H4 (cell line): ENCODE results near the gene KLHDC4. TPM values are rescaled to one million over a fixed set of nuclear protein-coding genes. Genes with fewer than 3 reads are reported as not detected.
"Not testable (repeated sequence)": the region's sequence is repeated elsewhere in the genome, so short reads cannot be mapped to it uniquely, and the experiment has no call there.

ENCODE experiments used
- DNase-seq: peaks from one replicate; pipeline ENCODE4 v3.0.0-alpha.2; 2015; ENCODE audit warnings: low spot score
- total RNA-seq: library from RNA; depleted of rRNA; stranded (reverse); fragments of >200 nt; shearing (Covaris generic); gene quantifications from 2 replicates; pipeline ENCODE4 v1.2.3, GENCODE V29; 2014

The KLHDC4 gene
- total RNA-seq, 1 experiment from 2014 or later: 18.4 TPM

DNA sequence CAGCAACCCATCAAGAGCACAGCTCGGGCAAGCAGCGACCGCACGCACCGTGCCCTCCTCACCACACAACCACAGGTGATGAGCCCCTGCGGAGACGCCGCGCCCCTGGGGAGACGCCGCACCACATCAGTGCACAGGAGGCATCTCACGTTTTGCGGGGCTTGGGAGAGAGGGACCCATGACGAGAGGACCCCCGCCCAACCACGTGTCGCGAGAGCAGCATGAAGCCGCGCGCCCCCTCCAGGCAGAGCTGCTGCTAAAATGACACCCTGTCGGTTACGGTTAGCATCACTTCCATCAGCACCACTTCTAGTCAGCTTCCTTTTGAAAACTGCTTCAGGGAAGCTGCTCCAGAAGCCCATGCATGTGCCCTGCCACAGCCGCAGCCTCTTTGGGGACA lies 45.3 kb downstream of the KLHDC4 start:
- DNase-seq: no peak

DNA sequence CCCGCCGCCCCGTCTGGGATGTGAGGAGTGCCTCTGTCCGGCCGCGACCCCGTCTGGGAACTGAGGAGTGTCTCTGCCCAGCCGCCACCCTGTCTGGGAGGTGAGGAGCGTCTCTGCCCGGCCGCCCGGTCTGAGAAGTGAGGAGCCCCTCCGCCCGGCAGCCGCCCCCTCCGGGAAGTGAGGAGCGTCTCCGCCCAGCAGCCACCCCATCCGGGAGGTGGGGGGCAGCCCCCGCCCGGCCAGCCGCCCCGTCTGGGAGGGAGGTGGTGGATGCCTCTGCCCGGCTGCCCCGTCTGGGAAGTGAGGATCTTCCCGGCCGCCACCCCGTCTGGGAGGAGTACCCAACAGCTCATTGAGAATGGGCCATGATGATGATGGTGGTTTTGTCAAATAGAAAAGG lies 47.0 kb downstream of the KLHDC4 start:
- not testable (repeated sequence) for DNase-seq

GRCh38 chr16:87715658-87716057 lies 50.1 kb downstream of the KLHDC4 start:
- DNase-seq: no peak

GRCh38 chr16:87715231-87715630 lies 50.6 kb downstream of the KLHDC4 start:
- DNase-seq: no peak

GRCh38 chr16:87713451-87714229 lies 52.1 kb downstream of the KLHDC4 start:
- no peak for DNase-seq

- no peak for DNase-seq
Measured at GRCh38 chr16:87712184-87712762, 53.5 kb downstream of the KLHDC4 start.

GRCh38 chr16:87710887-87711286 lies 54.9 kb downstream of the KLHDC4 start:
- no peak for DNase-seq

GRCh38 chr16:87709677-87710076 lies 56.1 kb downstream of the KLHDC4 start:
- no peak for DNase-seq

DNA sequence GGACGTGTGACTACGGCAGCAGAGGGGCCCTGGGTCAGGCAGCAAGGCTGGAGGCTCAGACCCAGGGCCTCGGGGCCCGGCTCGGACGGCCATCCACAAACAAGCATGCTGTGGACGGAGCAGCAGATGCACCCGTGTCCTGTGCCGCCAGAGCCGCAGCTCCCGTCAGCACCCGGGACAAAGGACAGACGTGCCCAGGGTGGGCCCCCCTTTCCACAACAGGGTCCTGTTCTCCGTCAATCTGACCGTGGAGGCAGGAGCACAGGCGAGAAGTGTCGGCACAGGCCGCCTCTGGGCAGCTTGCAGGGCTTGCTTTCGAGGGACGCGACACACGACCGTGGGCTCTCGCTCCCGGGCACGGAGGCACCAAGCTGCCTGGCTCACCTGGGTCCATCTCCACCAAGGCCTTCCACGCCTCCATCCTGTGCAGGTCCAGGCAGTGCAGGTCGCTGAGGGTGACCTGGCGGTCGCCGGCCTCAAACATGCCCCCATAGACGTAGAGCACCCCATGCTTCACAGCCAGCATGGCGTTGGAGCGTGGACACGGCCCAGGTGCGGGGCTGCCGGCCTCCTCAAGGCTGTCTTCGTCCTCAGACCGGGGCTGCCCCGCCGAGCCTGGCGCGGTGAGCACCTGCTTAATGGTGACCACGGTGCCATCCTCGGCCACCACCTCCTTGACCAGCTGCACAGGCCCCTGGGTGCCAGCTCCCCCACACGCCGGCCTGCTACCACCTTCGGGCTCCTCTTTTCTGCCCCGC lies 56.7 kb downstream of the KLHDC4 start:
- DNase-seq: no peak

- DNase-seq: no peak
Measured at GRCh38 chr16:87707714-87708580, 57.8 kb downstream of the KLHDC4 start.

DNA sequence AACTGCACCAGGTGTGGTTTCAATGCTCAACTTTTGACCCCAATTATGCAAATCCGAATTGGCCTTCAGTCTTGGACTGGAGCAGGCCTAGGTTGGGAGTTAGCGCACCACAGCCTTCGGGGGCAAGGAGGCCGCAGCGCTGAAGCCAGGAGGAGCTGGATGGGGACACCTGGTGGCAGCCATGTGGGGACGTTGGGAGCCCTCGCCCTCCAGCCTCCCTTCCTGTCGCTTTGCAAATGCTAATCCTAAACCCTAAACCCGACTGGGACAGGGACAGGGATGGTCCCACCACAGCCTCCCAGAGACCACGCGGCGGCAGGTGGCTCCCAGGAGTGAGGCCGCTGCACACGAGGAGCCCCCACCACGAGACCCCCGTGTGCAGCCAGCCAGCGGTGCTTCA lies 58.7 kb downstream of the KLHDC4 start:
- DNase-seq: no peak

DNA sequence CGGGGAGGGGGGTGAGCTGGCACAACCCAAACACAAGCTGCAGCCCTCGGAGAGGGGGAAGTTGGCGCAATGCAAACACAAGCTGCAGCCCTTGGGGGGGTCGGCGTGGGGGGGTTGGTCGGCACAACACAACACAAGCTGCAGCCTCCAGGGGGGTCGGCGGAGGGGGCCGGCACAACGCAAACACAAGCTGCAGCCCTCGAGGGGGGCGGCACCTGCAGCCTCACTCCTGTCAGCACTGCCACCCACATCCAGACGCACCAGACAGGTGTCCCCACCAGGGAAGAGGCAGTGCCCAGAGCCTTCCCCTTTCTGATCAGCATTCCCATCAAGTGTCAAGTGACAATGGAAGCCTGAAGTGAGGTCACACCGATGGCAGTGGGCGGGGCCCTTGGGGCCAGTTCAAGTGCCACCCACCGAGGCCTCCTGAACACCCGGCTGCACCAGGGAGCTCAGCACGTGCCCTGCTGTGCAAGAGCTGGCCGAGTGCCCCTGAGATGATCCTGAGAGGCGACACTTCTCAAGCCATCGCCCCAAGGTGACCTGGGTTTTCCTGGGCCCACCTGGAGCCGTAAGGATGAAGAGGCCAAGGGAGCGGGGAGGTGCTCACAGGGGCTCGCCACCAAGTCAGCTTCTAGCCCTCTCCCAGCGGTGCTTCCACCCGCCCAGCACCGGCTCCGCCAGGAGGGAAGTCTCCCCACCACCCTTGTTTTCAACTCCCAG lies 59.3 kb downstream of the KLHDC4 start:
- no peak for DNase-seq

DNA sequence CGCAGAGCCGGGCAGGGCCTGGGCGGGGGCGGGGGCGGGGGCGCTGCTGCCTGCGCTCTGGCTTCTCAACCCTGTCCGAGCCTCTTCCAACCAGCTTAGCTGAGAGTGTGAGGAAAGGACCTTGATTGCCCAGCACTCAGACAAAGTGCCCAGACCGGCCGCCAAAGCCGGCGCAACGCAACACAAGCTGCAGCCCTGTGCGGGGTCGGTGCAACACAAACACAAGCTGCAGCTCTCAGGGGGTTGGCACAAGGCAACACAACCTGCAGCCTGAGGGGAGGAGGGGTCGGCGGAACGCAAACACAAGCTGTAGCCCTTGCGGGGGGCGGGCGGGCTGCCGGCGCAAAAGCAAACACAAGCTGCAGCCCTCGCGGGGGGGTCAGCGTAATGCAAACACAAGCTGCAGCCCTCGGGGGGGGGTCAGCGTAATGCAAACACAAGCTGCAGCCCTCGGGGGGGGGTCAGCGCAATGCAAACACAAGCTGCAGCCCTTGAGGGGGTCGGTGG lies 60.0 kb downstream of the KLHDC4 start:
- no peak for DNase-seq

DNA sequence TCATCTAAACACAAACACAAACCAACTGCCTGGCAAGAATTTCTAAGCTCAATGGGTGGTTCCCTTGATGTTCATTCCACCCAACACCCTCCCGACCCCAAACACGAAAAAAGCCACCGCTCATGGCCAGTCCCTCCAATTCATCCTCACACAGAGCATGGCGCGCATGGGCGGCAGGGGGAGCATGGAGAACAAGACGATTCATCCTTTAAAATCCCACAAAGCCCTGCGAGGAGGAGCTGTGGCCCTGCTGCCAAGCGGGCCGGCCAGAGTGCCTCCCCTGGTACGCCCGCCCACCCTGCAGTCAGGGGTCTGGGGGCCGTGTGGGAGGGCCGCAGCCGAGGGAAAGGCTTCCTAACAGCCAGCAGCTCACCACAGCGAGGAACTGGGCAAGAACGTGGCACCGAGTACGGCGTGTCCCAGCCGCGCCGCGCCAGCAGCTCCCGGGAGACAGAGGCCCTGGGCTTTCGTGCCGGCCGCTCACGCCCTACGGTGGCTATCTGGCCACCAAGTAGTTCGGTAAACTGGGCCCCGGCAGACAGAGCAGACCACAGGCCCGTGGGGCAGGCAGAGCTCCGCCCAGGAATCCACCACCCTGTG lies 60.9 kb downstream of the KLHDC4 start:
- no peak for DNase-seq

DNA sequence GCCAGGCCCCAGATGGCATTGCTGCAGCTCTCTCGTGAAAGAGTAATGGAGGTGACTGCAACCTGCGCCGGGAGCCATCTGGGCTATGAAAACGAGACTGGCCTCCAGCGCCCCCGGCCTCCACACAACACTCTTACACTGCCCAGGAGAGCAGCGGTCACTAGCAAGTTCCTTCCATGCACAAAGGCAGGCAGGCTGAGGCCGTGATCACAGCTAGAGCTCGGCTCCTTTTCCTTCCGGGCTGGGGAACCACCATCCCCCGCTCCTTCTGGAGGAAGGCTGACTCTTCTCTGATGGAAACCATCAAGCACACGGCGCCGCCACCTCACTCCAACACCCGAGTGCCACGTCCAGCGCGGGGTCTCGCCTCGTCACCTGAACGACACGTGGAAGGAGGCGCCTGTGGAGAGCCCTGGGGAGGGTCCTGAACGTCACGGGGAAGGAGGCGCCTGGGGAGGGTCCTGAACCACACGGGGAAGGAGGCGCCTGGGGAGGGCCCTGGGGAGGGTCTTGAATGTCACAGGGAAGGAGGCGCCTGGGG lies 61.9 kb downstream of the KLHDC4 start:
- DNase-seq: no peak

GRCh38 chr16:87703071-87703470 lies 62.7 kb downstream of the KLHDC4 start:
- DNase-seq: no peak

DNA sequence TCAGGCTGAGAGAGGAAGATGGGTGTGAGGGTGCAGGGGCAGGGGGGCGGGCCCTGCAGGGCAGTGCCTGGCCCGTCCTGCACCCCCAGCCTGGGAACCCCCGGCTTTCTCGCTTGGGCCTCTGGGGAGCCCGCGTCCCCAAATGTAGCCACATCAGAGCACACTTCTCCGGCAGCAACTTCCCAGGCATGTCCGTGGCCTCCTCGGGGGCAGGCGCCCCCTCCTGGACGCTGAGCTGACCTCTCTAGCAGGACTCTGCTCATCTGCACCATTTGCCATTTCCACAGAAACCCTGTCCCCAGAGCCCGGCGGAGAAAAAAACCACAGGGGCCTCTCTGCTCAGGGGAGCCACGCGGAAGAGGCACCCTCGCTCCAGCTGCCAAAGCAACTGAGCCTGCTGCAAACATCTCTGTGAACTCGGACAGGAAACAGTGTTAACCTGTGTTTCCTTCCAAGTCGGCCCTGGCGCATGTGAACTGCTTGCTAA lies 63.4 kb downstream of the KLHDC4 start:
- no peak for DNase-seq

- no peak for DNase-seq
Measured at GRCh38 chr16:87701505-87701921, 64.3 kb downstream of the KLHDC4 start.

GRCh38 chr16:87701078-87701460 lies 64.7 kb downstream of the KLHDC4 start:
- DNase-seq: no peak

DNA sequence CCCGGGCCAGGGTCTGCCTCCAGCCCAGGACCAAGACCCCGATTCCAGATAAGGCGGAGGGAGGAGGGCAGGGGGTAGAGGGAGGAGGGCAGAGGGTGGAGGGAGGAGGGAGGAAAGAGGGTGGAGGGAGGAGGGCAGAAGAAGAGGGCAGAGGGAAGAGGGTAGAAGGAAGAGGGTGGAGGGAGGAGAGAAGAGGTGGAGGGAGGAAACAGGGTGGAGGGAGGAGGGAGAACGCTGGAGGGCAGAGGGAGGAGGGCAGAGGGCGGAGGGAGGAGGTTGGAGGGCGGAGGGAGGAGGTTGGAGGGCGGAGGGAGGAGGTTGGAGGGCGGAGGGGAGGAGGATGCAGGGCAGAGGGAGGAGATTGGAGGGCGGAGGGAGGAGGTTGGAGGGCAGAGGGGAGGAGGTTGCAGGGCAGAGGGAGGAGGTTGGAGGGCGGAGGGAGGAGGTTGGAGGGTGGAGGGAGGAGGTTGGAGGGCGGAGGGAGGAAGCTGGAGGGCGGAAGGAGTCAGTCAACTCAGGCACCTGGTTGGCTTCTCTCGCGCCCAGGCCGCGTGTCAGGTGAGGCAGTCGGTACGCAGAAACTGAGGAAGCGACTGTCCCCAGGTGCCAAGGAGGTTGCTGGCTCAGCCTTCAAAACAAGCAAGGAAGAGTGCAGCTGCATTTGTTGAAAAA lies 65.2 kb downstream of the KLHDC4 start:
- no peak for DNase-seq
